Right hindlimb (tissue), 1 donor: ENCODE measurements around the gene DGKQ.
"Not testable (repeated sequence)": the region's sequence is repeated elsewhere in the genome, so short reads cannot be mapped to it uniquely, and the experiment has no call there.

ENCODE experiments used
- DNase-seq: peaks from one replicate; pipeline ENCODE4 v3.0.0-alpha.2; 2018

Gene DGKQ

GRCh38 chr4:976016-976415 lies 2.6 kb upstream of the DGKQ start:
- DNase-seq: not testable (repeated sequence)

GRCh38 chr4:974668-975067 lies 1.3 kb upstream of the DGKQ start:
- no peak for DNase-seq

DNA sequence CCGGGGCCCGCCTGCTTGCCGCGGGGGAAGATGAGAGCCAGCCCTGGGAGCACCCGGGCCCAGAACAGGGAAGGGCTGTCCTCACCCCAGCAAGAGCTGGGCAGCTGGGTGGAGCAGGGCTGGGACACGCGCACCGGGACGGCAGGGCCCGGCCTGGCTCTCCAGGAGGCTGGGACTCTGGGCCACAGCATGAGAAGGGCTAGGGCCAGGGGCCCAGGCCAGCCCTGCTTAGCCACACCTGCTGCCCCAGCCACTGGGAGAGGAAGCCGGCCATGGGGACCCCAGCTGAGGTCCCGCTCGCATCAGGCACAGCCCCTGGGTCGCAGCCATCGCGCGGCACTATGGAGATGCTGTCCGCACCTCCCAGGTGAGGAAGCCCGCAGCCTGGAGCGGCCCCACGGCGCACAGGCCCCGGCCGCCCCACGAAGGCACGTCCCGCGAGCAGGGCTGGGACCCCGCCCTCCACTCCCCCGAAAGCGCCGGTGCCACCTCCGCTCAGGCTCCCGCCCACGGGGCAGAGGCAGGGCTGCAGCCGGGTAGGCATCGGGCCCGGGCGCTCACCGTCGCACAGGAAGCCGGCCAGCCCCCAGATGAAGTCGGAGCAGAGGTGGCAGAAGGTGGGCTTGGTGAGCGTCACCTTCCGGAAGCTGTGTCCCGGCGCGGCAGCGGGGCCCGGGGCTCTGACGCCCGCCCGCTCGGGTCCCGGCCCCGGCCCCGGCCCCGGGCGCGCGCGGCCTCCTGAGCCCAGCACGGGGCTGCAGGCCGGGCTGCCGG lies 531 bp downstream of the DGKQ start:
- no peak for DNase-seq

DNA sequence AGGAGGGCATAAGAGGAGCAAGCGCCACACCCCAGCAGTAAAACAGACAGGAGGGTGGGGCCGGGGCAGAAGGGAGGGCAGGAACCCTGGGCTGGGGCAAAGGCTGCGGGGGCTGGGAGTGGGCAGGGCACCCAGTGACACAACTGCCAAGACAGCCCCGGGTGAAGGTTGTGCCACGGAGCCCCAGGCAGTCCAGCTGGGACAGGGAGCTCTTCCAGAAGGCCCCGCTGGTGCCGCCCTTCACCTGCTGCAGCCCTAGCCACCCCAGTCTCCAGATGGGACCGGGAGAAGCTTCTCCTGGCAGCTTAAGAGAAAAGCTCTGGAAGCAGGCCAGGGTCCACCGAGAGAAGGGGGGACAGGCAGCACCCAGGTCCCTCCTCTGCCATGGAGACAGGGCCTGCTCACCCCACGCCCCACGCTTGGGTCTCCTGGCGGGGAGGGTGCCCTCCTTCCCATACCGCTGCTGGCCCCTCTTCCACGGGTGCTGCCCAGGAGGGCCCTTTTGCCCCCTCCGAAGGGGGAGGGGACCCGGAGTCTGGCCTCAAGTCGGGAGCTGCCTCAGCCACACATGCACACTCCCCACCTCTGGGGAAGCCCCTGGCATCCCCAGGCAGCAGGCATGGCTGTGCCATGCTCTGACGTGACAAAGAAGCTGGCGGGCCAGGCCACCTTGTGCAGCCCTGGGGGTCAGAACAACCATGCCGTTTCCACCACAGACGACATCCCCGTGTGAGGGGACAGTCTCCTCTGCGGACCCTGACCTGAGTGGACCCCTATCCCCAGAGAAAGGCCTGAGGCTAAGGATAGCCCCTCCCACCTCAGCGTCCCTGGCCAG lies 1.5 kb downstream of the DGKQ start:
- DNase-seq: no peak

DNA sequence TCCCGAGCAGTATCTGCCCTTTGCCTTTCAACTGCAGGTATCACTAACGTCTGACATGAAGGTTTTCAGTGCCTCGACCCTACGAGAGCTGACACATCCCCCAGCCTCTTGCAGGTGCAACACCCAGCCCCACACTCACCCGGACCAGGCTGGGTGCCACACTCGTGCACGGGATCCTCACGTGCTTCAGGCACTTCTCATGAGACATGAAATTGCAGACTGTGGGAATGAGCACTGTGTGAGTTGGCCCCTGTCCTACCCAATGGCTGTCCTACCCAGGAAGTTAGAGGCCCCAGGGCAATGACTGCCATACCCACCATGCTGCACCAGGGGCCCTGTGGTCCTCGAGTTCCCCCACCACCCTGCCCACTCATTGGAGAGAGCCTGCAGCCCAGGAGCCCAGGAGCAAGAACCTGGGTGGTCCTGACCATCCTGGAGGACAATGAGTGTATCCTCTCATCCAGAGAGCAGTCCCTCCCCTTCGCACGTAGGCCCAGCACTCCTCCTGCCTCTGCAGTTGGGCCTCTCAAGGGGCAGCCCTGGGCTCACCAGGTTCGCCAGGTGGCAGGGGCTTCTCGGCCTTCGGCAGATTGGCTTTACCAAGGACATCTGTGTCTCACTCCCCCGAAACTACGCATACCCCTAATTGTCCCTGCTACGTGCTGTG lies 2.4 kb downstream of the DGKQ start:
- no peak for DNase-seq

DNA sequence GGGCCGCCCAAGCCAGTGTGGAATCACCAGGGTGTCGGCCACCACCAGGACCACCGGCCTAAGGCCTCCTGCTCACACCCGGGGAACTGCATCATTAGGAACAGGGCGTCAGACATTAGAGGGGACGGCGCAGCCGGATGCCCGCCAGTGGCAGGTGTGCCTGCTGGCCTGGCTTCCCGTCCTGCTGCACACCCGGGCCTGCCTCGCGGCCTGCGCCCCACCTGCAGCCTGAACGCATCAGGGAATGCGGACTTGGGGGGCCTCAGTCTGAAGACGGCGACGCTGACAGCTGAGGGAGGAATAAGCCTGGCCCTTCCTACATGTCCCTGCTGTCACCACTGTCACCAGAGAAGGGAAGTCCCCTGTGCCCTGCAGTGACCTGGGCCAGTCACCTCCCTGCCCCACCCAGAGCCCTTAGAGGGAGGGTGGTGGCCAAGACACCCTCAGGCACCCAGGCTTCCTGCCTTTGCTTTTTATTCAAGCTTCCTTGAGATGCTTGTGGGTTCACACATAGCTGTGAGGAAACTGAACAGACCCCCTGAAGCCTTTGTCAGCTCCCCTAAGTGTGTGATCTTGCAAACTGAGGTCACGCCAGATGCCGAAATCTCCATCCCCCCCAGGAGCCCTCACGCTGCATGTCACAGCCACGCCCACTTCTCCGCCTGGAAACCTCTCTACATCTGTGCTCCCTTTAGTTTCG lies 3.2 kb downstream of the DGKQ start:
- no peak for DNase-seq

DNA sequence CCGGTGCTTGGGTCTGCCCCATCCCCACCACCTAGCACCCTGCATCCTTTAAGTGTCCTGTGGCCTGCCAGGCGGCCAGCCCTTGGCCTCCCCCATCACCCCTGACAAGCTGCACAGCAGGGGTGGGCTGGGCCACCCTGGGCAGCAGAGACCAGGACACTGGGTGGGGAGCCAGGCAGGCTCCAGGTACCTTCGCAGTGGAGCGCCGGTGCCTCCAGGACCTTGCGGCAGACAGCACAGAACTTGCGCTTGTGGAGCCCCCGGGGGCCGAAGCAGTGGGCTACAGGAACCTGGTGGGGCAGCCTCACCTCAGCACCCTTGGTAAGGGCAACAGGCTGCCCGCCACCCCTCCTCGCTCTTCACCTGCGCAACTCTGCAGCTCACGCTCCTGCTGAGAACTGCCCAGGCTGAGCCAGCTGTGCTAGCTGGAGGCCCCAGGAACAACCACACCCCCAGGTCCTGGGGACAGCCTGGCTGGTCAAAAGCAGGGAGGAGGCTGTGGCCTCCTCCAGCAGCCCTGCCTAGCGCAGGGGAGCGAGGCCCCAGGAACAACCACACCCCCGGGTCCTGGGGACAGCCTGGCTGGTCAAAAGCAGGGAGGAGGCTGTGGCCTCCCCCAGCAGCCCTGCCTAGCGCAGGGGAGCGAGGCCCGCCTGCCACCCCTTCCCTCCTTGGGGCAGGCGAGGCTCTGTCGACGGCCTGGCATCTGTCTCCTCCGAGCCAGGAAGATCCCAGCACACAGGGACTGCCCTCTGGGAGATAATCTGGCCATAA lies 4.6 kb downstream of the DGKQ start:
- DNase-seq: no peak

DNA sequence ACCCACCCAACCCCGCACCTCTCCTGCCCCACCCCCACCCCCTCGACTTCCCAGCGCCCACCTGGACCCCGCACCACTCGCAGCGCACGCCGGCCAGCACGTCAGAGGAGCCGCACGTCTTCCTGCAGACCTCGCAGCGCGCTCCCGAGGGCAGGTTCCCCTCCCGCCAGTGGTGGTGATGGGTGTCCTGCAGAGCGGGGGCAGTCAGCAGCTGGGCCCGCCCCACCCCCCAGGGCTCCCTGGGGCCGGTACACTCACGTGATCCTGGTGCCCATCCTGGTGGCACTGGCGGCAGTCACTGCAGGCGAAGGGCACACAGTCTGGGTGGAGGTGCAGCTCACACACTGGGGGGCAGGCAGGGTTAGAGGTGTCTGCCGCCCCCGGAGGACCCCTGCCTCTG lies 5.1 kb downstream of the DGKQ start:
- DNase-seq: no peak

DNA sequence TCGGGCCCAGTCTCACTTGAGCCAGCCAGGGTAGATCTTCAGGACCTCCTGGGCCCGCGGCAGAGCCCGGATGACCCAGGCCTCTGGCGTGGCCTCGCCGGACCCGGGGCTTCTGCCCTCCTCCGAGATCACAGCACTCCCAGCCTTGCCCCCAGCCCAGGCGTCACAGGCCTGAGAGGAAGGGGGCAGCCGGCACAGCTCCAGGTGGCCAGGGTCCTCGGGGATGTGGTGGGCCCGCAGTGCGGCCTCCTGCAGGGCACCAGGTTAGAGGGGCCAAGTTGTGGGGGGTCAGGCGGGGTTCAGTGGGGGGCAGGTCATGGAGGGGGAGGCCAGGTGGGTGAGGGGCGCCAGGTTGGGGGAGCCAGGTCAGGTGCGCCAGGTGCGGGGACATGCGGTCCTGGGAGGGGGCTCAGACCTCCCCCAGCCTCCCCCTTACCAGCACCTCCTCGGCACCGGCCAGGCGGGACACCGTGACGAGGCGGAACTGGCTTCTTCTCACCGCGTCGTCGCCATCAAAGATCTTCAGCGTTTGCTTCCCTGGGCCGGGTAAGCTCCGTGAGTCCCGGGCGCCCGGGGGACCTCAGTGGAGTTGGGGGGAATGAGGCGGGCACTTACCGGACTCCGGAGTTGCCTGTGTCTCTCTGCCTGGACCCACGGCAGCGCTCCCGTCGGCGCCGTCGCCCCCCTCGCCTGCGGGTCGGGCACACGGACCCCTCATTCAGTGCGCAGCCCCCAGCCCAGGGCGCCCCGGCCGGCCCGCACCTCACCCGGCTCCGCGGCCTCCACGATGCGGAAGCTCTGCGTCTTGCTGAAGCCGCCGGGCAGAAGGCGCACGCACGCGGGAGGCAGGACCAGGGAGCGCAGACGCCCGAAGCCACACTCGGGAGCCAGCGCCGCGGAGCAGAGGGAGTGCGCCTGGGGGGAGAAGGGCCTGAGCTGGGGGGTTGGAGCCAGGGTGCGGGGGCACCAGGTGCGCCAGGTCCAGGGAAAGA lies 6.0 kb downstream of the DGKQ start:
- no peak for DNase-seq

- DNase-seq: no peak
Measured at GRCh38 chr4:966266-967112, 6.9 kb downstream of the DGKQ start.

DNA sequence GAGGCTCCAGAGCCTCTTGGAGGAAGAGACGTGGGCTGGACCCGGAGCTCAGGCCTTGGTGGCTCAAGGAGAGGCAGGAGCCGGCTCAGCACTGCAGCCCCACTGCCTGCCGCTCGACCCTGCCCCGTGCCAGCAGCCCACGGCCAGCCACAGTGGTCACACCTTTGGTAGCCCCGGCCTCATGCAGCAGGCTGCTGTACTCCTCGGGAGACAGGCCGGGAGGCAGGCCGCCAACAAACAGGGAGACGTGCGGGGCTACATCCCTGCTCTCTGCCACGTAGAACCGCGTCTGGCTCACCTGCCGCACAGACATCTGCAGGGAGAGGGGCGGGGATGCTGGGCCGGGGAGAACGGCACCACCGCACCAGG lies 7.6 kb downstream of the DGKQ start:
- DNase-seq: no peak

- no peak for DNase-seq
Measured at GRCh38 chr4:965048-965765, 8.2 kb downstream of the DGKQ start.

DNA sequence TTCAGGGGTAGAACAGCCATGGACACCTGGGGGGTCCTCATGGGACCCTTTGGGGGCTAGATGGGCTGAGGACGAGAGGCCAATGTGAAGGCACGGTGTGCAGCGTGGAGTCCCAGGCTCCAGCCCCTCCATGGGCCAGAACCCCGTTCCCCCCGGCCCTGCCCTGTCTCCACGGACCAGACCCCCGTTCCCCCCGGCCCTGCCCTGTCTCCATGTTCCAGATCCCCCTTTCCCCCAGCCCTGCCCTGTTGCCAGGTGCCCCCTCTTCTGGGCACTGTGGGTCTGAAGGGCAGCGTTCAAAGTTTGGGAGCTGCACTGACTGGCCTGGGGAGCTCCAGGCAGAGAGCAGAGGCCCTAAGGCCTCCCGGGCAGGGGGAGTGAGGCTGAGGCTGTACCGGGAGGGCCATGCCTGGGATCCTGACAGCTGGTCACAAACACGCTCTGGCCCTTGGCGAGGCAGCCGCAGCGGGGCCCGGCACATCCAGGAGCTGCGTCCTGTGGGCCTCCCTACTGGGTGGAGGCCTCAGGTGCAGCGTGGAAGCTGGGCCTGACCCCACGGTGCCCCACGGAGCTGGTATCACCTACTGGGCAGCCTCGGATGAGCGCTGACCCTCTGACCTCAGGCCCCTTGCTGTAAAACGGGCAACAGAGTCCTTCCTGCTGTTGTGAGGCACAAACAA lies 8.9 kb downstream of the DGKQ start:
- DNase-seq: no peak

- DNase-seq: no peak
Measured at GRCh38 chr4:963276-964225, 9.8 kb downstream of the DGKQ start.

DNA sequence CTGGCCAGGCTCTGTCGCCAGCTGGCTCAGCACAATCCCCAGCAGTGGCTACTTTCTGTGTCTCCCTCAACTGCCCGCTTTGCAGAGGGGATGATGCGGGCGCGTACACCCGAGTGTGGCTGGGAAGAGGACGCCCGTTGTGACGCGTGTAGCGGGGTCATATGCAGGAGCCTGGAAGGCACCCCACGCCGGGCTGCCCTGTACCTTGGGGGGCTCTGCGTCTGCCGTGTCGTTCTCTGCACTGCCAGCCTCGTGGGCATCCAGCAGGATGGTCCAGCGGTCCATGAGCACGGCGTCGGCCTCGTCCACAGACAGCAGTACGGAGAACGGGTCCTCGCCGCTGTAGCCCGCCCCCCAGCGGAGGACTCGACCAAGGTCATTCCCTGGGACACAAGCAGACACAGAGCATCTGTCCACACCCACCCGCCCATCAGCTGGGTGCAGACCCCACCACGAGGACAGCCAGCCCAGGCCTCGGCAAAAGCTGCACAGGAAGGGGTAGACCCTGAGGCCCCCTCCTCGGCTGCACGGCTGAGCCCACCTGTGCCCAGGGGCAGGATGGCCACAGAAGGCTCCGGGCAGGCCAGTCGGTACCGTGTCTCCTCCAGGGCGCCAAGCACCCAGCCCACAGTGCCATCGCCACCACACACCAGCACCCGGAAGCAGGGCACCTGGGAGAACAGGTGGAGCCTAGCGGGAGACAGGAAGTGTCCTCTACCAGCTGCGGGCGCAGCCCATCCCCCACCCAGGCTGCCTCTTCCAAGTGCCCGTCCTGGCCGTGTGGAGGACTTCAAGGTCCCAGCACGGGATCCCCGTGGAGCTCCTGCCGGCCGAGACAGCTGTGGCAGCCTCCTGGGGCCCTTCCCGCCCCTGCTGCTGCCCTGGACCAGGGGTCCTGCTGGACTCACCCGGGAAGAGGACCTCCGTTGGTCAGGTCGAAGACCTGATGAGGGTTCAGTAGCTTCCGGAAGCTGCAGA lies 10.8 kb downstream of the DGKQ start:
- DNase-seq: no peak
